ENCODE measurements around the gene TRAF2.

- TF ChIP-seq EP300 (IDR thresholded peaks at IDR 0.05): no peak
- TF ChIP-seq CTCF (IDR thresholded peaks at IDR 0.05): no peak
- TF ChIP-seq POLR2A (IDR thresholded peaks at IDR 0.05): no peak
Observed at GRCh38 chr9:136975644-136976043, 89.3 kb downstream of the TRAF2 start.

Data from tibial nerve (tissue), 4 donors.